Tibial nerve (tissue), 4 donors: ENCODE measurements around the gene SLCO2A1.

ENCODE experiments used
- CTCF ChIP-seq, 5 experiments: fragments of 200-600 bp in 3 of 5; fragments of 450-650 bp in 2 of 5; sonication (generic) in 3 of 5; IDR thresholded peaks; one replicate each; pipeline ENCODE4 v1.5.1; 2016 to 2019; ENCODE audit warnings: antibody characterized with exemption in 5 of 5, mild to moderate bottlenecking in 3 of 5, moderate library complexity in 2 of 5
- EP300 ChIP-seq, 2 donors: sonication (generic); formaldehyde crosslinking; IDR thresholded peaks; one replicate each; pipeline ENCODE4 v1.6.1; 2017; ENCODE audit warnings: antibody characterized with exemption in 2 of 2, mild to moderate bottlenecking in 1 of 2
- POLR2A ChIP-seq, 2 donors: fragments of 450-650 bp; IDR thresholded peaks; one replicate each; pipeline ENCODE4 v1.6.1; 2017; ENCODE audit warnings: antibody characterized with exemption in 2 of 2, mild to moderate bottlenecking in 2 of 2, moderate library complexity in 2 of 2

- TF ChIP-seq POLR2A (IDR thresholded peaks at IDR 0.05) (no peak), CTCF (IDR thresholded peaks at IDR 0.05) (no peak), EP300 (IDR thresholded peaks at IDR 0.05) (no peak)
Measured at GRCh38 chr3:133884054-133884886, 145.5 kb downstream of the SLCO2A1 start.
